ENCODE data around the gene CXCR5.
A peak's percentile ranks its signal among the peaks of the same experiment; 100 is the strongest.

CXCR5 gene

DNA sequence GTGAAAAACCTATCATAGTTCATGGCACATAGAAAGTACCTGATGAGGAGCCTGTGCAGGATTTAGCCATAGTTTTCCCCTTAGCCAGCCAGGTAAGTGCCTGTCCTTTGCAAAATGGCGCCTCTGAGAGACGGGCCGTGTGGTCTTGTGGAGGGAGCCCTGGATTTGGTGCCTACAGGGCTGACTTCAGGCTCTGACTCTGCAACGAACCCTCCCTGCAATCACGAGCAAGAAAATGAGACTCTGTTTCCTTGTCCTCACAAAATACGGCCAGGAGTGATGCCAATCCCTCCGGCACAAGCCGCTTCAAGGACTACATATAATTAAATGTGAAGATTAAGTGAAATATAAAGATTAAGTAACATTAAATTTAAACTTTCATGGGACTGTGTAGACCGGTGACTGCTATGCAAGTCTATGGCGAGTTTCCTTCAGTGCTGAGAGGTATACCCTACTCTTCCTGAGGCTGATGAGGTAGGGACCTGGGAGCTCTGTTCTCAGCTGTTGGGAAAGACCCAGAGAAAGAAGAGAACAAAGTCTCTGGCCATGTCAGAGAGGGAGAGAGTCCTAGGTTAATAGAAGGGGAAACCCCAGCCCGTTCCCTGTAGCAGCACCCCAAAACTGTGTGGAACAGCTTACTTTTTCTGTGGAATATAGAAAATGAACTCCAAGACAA is 6.1 kb upstream of the CXCR5 start:
- DNase-seq, result no peak

GRCh38 chr11:118878163-118878563 is 5.5 kb upstream of the CXCR5 start:
- DNase-seq, result no peak

GRCh38 chr11:118881228-118881627 is 2.5 kb upstream of the CXCR5 start:
- DNase-seq, result no peak

GRCh38 chr11:118882491-118882890 is 1.2 kb upstream of the CXCR5 start:
- no peak for DNase-seq

- no peak for DNase-seq
These were observed 706 bp upstream of the CXCR5 start for GRCh38 chr11:118883004-118883367.

GRCh38 chr11:118884875-118885274 is 1.2 kb downstream of the CXCR5 start:
- no peak for DNase-seq

GRCh38 chr11:118885319-118885718 is 1.6 kb downstream of the CXCR5 start:
- no peak for DNase-seq

GRCh38 chr11:118885831-118886565 is 2.3 kb downstream of the CXCR5 start:
- DNase-seq, result no peak

GRCh38 chr11:118886681-118887111 is 3.0 kb downstream of the CXCR5 start:
- DNase-seq, result no peak

DNA sequence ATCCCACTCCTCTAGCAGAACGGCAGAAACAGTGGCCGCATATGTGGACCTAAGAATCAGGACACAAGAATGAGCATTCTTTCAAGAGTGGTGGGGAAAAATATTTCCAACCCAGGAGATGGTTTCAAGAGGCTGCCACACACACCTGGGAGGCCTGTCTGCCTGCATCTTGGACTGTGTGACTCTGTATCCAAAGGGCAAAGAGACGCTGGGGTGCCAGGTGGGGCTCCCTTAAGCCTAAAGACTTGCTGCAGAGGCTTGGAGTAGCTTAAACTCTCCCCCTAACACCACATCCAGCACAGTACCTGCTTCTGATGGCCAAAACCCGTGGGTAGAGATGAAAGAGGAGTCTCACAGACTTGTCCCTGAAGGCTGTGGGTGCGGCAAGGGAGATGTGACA is 3.5 kb downstream of the CXCR5 start:
- DNase-seq, result no peak

- no peak for DNase-seq
These were observed 4.7 kb downstream of the CXCR5 start for GRCh38 chr11:118888398-118888797.

- no peak for DNase-seq
These were observed 6.1 kb downstream of the CXCR5 start for GRCh38 chr11:118889797-118890196.

GRCh38 chr11:118892514-118892913 is 8.8 kb downstream of the CXCR5 start:
- peak in 1 of 2 experiments; percentile 61 for DNase-seq

DNA sequence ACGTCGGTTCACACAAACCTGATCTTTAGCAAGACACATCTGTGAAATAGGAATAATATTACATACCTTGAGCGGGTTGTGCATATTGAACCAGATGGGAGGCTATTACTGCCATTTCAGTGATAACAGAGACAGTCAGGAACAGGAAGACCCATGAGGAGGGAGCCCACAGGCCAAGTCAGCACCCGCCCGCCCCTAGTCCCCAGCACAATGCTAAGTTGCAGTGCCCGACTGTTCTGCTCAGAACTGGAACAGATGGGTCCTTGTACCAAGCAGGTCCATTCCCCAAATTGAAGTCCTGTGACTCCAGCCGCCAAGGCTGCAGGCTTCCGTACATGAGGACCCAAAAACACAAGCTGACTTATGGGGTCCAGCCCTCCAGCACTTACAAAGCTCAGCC is 9.3 kb downstream of the CXCR5 start:
- no peak for DNase-seq

DNA sequence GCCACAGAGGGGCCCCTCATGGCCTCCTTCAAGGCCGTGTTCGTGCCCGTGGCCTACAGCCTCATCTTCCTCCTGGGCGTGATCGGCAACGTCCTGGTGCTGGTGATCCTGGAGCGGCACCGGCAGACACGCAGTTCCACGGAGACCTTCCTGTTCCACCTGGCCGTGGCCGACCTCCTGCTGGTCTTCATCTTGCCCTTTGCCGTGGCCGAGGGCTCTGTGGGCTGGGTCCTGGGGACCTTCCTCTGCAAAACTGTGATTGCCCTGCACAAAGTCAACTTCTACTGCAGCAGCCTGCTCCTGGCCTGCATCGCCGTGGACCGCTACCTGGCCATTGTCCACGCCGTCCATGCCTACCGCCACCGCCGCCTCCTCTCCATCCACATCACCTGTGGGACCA is 10.0 kb downstream of the CXCR5 start:
- DNase-seq, result no peak

- no peak for DNase-seq
These were observed 10.5 kb downstream of the CXCR5 start for GRCh38 chr11:118894192-118894591.

DNA sequence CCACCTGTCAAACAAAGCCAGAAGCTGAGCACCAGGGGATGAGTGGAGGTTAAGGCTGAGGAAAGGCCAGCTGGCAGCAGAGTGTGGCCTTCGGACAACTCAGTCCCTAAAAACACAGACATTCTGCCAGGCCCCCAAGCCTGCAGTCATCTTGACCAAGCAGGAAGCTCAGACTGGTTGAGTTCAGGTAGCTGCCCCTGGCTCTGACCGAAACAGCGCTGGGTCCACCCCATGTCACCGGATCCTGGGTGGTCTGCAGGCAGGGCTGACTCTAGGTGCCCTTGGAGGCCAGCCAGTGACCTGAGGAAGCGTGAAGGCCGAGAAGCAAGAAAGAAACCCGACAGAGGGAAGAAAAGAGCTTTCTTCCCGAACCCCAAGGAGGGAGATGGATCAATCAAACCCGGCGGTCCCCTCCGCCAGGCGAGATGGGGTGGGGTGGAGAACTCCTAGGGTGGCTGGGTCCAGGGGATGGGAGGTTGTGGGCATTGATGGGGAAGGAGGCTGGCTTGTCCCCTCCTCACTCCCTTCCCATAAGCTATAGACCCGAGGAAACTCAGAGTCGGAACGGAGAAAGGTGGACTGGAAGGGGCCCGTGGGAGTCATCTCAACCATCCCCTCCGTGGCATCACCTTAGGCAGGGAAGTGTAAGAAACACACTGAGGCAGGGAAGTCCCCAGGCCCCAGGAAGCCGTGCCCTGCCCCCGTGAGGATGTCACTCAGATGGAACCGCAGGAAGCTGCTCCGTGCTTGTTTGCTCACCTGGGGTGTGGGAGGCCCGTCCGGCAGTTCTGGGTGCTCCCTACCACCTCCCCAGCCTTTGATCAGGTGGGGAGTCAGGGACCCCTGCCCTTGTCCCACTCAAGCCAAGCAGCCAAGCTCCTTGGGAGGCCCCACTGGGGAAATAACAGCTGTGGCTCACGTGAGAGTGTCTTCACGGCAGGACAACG is 11.7 kb downstream of the CXCR5 start:
- peak in 1 of 2 experiments; percentile 10 for DNase-seq

- DNase-seq, result no peak
These were observed 12.8 kb downstream of the CXCR5 start for GRCh38 chr11:118896472-118896913.

GRCh38 chr11:118896921-118897591 is 13.4 kb downstream of the CXCR5 start:
- no peak for DNase-seq

DNA sequence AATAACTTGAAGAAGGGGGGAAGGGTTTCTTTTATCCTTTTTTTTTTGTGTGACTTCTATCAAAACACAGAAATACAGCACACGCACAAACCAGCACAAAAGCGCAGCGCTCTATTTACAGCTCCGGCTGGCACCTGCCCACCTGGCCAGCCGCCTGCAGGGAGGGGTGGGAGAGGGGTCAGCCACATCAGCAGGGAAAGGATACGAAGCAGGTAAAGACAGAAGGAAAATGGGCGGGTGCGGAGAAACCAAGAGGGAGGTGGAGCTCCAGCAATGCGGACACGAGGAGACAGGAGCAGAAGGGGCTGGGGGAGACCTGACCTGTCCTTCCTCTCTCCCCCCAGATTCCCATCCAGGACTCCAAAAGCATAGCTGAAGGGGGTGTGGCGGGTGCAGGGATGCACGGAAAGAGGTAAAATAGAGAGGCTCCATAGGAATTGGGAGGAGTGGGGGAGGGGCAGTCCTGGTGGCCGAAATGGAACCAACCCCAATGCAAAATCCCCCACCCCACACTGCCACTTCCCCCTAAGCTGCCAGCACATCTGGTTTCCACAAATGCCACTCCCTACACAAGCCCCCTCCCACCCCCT is 14.1 kb downstream of the CXCR5 start:
- DNase-seq, result peak in 1 of 2 experiments; percentile 33

GRCh38 chr11:118898400-118899295 is 15.0 kb downstream of the CXCR5 start:
- DNase-seq, result no peak
